Activated CD8-positive, alpha-beta memory T cell treated with anti-CD3 and anti-CD28 coated beads for 24 hours (primary cell): ENCODE data around the gene KIF2B.
"Not testable (repeated sequence)": the region's sequence is repeated elsewhere in the genome, so short reads cannot be mapped to it uniquely, and the experiment has no call there.

Source experiments
- DNase-seq: peaks from one replicate; pipeline ENCODE4 v3.0.0-alpha.2; 2020

The KIF2B gene

GRCh38 chr17:53822764-53823163, at the start of gene KIF2B:
Gene KIF2B (plus strand): TSS chr17:53822927. CDS start chr17:53823034, 107 bp downstream.
- DNase-seq: no peak

GRCh38 chr17:53780320-53780719, 42.4 kb upstream of the KIF2B start:
- DNase-seq: no peak

GRCh38 chr17:53791551-53791950, 31.2 kb upstream of the KIF2B start:
- DNase-seq: no peak

- no peak for DNase-seq
Observed at GRCh38 chr17:53792451-53792850, 30.3 kb upstream of the KIF2B start.

- DNase-seq: no peak
Observed at GRCh38 chr17:53792997-53793396, 29.7 kb upstream of the KIF2B start.

GRCh38 chr17:53794875-53795274, 27.9 kb upstream of the KIF2B start:
- DNase-seq: no peak

GRCh38 chr17:53796642-53797041, 26.1 kb upstream of the KIF2B start:
- DNase-seq: no peak

GRCh38 chr17:53797501-53797900, 25.2 kb upstream of the KIF2B start:
- no peak for DNase-seq

- DNase-seq: no peak
Observed at GRCh38 chr17:53804437-53804836, 18.3 kb upstream of the KIF2B start.

- no peak for DNase-seq
Observed at GRCh38 chr17:53806473-53806872, 16.3 kb upstream of the KIF2B start.

GRCh38 chr17:53807286-53807685, 15.4 kb upstream of the KIF2B start:
- DNase-seq: no peak

- no peak for DNase-seq
Observed at GRCh38 chr17:53818271-53818670, 4.5 kb upstream of the KIF2B start.

GRCh38 chr17:53818929-53819328, 3.8 kb upstream of the KIF2B start:
- DNase-seq: no peak

GRCh38 chr17:53819956-53820355, 2.8 kb upstream of the KIF2B start:
- no peak for DNase-seq

GRCh38 chr17:53823341-53824050, 769 bp downstream of the KIF2B start:
- DNase-seq: no peak

- not testable (repeated sequence) for DNase-seq
Observed at GRCh38 chr17:53834771-53835170, 12.0 kb downstream of the KIF2B start.

GRCh38 chr17:53837131-53837530, 14.4 kb downstream of the KIF2B start:
- no peak for DNase-seq

- DNase-seq: no peak
Observed at GRCh38 chr17:53844491-53845107, 21.9 kb downstream of the KIF2B start.

- not testable (repeated sequence) for DNase-seq
Observed at GRCh38 chr17:53871128-53871527, 48.4 kb downstream of the KIF2B start.
